GM19351 (cell line): ENCODE measurements around the gene SRD5A1.

ENCODE experiments used
- ATAC-seq: cut with Tn5 transposase; IDR thresholded peaks from one replicate; pipeline ENCODE4 v1.9.1; 2021; ENCODE audit warnings: mild to moderate bottlenecking, moderate library complexity; ENCODE audit not compliant: unreplicated experiment

SRD5A1 gene

DNA sequence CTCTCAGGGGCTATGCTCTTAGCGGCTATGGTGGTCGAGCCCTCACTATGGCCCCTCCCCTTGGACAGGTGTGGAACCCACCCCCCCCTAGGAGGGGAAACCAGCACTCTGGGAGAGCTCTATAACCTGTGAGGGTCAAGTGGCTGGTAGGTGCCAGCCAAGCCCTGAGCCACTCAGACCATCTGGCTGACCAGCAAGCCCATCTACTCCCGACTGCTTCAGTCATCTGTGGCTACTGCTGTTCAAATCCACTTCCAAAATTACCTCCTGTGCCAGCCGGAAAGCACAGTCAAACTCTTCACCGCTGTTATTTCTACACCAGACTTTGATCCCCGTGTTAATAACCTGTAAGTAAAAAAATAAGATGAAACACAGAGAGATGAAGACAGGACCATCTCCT is 28.9 kb upstream of the SRD5A1 start:
- no peak for ATAC-seq

DNA sequence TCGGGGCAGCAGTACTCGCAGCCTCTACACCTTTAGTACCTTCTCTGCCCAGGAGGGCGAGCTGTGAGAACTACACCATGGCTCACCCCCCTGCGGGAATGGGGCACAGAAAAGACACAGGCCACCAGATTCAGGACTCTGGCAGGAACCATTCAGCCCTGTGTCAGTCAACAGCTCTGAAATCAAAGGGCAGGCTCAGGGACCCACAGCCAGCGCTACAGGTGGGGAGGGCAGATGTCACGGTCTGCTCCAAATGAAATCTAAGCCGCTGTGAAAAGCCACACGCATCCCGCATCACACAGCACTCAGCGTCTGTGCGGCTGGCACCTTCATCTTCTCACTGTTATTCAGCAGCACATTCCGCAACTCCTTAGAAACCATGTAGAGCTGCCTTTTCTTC is 28.3 kb upstream of the SRD5A1 start:
- ATAC-seq: no peak

DNA sequence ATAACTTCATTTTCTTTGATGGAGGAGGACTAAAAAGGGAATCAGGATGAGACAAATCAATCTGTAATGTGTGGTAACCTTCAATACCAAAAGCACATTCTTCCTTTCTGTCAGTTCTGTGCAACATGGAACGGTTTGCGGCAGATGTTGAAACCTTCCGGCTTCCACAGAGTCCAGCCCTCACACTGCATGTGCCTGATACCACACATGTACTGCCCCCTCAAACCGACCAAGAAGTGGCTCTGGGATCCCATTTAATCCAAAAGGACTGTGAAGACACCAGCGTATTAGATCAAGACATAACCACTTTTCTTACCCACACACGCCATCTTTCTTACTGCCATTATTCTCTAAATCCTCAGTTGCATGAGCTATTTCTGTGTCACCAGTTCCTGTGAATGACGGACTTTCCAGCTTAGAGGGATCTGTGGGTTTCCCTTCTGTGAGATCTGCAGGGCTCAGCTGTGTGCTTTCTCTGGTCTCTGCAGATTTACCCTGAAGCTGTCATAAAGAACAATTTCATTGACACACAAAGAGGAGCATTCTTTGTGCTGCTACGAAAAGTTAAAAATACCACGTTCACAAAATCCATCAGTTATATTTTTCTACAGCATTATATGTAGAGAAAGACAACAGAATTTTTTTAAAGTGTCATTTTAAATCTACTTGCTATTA is 26.2 kb upstream of the SRD5A1 start:
- ATAC-seq: no peak

DNA sequence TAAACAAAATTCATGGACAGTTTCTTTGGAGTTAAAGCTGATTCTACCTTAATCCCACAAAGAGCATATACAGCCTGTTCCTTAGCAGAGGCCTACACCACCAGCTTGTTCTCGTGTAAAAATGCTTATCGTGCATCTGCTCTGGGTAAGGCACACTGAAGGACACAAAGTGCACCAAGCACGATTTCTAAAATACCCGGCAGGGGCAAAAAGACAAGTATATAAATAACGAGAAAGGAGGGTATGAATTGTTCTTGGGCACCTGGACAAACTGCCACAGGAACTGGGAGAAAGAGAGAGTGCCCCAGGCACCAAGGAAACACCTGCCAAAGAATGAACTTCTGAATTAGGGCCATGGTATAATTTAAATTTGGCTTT is 25.7 kb upstream of the SRD5A1 start:
- no peak for ATAC-seq

DNA sequence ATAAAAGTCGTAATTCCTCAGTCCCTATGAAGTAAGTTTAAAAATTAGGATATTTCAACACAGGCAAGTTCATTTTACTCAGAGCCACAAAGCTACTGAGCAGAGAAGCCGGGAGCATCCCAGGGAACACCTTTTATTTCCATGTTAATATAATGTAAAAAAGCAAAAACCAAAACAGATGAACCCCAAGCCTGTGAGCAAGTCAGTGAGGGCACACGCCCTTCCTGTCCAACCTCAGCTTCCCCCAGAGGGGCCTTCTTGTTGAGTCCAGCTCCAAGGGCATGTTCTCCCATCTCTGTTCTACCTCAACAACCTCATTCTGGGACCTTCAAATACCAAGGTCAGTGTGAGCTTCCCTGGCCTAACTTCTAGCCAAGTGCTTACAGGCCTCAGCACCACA is 25.2 kb upstream of the SRD5A1 start:
- ATAC-seq: no peak

DNA sequence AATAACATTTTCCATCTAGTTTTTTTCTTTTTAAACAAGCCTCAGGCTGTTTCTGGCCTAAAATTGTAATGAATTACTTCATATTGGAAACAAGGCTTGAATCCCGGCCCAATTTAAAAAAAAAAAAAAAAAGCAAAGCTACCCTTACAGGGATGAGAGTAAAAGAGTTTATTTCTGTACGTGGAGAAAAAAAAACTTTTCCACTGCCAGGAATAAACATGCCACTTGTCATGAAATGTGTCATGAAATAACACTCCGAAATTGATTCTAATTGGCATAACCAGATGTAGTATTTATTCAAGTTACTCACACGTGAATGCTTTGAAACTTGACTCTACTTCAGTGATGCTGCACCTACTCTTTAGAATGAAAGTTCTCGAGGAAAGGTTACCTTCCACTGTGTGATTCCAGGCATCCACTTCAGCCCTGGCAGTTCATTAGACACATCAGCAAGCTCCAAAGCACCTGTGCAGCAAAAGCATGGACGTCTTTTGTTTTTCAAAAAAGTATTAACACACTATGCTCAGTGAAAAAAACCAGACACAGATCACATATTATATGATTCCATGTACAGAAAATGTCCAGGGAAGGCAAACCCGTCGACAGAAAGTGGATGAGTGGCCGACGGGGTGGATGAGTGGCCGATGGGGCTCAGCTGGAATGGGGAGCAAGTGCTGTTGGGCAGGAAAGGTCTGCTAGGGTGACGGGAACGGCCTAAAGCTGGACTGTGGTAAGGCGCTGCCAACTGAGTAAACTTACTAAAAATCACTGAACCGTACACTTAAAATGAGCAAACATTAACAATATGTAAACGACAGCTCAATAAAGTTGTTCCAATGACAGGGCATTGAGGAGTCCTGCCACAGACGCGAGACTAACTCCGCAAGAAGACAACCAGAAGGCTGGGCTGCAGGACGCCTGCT is 21.6 kb upstream of the SRD5A1 start:
- no peak for ATAC-seq

DNA sequence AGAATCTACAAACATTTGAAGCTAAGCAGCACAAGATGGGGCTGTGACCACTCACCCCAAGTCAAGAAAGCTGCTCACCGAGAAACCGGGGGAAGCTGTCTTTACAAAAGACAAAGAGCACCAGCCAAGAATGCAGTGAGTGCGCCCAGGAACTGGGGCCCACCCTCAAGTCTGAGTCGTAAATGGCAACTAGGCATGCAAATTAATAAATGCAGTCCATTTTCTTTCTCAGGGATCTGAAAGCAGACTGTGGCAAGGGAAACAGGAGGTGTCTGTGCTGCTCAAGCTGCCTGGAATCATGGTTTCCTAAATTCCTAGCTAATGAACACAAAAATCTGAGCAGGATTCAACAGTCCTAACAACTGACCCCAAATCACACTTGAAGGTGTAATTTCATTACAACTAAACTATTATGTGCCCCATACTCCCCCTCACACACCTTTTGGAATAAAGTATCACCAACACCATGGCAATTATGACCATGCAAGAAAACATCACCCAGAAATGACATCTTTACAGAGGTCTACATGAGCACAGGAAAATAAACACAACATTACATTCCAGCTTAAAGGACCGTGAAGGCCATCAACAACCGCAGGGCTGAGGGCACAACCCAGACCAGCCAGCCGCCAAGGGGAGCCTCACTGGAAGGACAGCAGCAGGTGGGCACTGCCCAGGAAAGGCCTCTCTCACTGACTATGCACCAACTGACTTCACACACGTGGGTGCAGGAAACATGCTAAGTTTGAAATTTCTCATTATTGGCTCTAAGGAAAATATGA is 18.0 kb upstream of the SRD5A1 start:
- ATAC-seq: no peak

DNA sequence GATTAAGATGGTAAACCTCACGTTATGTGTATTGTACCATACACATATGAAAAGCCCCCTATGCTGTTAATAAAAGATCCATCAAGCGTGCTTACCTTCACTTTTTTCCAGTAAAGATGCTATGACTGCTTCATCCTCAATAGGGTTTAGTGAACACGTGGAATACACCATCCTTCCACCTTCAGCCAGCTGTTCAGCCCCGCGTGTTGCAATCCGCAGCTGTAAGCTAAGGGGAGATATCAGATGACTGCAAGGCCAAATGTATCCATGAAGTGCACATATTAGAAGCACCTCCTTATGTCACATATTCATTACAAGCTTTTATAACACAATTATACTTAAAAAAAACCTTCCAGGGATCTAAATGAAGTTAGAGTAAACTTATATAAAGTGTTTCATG is 16.6 kb upstream of the SRD5A1 start:
- no peak for ATAC-seq

DNA sequence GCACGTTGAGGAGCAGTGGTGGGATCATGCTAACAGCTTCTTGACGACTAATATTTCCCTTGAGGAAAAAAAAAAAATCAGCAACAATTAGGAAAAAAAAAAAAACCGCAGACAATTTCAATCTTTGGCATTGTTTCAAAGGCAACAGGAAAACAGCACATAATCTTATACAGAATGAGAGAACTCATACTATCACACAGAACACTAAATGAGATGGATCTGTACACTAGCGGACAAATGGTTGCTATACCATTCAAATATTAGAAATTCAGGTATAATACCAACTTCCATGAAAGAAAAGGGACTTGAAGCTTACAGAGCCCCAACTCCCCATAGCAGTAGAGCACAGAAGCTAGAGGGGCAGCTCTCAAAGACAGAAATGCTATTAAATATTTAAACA is 10.0 kb upstream of the SRD5A1 start:
- no peak for ATAC-seq

DNA sequence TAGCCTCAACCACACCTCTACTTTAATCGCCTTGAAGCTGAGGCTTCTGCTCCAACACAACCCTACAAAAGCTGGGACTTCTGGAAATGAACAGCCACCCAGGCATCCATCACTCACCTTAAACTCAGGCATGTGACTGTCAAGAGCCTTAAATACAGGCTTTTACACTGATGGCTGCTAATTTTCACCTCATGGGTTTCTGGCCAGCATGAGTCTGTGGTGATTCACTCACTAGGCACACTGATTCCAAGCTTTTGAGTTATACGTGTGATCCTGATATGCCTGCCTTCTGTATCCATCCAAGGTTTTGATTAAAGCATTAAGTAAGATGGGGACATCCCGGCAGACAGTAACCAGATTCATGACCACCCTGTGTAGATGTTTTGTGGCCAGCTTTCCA is 9.3 kb upstream of the SRD5A1 start:
- ATAC-seq: no peak

DNA sequence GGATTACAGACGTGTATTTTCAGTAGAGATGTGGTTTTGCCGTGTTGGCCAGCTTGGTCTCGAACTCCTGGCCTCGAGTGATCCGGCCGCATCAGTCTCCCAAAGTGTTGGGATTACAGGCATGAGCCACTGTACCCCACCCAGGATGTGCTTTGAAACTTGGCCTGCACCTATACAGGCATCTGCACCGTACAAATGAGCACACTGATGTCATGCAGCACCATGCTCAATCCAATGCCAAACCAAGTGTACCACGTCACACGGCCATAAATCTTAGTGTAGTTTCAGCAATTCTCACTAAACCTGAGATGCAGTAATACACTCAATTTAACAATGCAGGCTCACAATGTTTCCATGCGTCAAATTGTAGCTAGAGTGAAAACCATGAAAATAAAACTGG is 6.7 kb upstream of the SRD5A1 start:
- no peak for ATAC-seq

DNA sequence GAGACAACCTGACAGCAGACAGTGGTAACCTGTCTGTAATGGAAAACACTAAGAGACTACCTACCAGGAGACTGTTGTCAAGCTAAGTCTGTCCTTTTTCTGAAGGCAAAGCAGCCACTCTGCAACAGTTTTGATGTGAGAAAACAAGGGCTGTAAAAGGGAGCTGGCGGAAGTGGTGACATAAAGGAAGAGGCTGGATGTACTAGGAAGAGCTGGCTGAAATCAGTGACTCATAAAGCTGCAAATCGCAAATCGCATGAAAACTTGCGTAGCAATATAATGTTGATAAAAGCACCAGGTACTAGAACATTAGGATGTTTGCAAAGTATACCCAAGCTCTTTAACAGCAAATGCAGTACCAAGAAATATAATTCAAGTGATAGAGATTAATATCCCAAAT is 1.8 kb upstream of the SRD5A1 start:
- no peak for ATAC-seq

DNA sequence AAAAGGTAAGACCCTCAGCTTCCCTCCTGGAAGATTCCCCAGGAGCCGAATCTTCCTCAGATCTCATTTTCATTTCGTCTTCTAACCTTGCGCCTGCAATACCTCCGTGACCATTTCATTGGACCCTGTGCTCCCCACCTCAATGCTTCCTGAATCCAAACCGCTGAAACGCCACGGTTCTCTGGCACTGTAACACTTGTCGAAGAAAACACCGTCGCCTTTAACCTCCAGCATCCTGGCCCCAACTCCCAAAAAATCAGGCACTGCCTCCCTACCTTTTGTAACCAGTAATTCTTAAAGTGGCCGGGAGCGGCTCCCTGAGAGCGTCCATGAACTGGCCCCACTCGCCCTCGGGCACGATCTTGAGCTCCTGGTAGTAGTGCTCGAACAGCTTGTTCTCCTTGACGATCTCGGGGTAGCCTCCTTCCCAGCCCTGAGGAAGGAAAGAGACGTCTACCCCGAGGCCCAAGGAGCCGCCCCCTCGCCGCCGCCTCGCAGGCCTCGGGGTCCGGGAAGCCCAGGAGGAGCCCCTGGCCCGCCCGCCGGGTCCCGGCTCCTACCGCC is 834 bp upstream of the SRD5A1 start:
- ATAC-seq: peak; percentile 27

DNA sequence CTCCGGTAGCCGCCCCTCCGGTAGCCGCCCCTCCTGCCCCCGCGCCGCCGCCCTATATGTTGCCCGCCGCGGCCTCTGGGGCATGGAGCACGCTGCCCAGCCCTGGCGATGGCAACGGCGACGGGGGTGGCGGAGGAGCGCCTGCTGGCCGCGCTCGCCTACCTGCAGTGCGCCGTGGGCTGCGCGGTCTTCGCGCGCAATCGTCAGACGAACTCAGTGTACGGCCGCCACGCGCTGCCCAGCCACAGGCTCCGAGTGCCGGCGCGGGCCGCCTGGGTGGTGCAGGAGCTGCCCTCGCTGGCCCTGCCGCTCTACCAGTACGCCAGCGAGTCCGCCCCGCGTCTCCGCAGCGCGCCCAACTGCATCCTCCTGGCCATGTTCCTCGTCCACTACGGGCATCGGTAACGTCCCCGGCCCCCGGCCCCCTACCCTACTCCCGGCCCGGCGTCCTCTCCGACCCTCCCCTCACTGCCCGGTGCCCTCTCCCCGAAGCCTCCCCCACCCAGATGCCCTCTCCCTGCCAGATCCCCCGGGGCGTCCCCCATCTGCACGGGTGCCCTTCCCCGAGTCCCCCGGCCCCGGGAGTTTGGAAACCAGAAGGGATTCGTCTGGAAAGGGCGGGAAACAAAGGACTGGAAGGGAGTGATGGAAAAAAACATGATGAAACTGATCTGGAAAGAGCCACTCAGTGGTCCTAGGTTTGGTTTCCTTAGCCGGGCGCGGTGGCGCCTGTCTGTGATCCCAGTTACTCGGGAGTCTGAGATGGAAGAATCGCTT is 417 bp downstream of the SRD5A1 start:
- ATAC-seq: peak; percentile 48

DNA sequence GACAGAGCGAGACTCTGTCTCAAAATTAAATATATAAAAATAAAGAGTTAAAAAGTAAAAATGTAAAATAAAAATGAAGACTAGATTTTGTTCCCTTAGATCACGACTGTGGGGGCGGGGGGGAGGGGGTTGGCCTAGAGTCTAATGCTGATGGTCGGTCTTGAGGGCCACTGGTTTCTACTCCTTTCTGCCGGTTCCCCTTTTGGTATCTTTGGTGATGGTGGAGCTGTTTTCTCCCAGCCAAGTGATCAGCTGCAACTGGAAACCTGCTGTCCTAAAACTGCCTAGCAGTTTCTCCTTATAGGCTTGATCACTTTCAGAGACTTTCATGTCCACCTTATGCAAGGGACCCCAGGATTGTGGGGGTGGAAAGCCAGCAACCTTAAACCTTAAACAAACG is 1.1 kb downstream of the SRD5A1 start:
- ATAC-seq: no peak

DNA sequence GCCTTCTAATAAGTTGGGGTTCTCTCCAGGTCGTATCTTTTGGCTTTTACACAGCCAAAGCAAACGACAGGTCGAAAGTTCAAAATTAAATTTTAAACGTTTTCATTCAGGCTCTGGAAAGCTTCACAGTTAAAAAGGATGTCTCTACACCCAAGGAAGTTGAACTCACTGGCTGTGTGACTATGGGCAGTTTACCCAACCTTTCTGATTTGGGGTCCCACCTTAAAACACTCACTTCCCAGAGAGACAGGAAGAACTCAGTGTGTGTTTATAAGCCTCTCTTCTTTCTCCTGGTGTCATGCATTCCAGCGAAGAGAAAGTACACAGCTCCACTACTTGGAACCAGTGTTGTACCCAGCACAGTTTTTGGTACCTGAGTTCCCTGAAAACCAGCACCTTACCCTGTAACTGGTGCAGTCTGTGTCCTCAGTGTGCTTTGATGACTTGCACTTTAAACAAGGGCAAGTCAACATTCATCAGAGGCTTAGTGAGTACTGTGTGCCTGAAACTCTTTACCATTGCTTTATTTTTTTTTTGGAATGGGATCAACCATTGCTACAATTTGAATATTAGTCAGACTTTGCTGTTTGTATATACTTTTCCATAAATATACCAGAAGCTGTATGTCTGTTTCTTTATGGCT is 1.7 kb downstream of the SRD5A1 start:
- ATAC-seq: no peak

DNA sequence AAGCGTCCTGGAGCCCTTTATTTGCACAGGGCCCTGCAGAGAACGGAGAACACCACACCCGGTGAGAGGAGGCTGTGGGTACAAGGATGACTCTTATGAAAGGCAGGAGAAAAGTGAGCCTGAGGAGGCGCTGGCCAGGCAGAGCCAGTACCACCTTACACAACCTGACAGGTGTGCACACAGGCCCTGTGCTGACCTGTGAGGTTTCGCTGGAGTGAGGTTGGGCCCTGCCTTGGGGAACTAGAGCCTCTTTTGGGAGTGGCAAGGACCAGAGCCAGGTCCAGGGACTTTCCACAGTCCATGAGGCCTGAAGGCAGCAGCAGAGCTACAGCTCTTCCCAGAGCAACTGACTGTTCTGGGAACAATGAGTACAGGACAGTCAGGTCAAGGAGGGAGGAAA is 3.1 kb downstream of the SRD5A1 start:
- ATAC-seq: no peak

DNA sequence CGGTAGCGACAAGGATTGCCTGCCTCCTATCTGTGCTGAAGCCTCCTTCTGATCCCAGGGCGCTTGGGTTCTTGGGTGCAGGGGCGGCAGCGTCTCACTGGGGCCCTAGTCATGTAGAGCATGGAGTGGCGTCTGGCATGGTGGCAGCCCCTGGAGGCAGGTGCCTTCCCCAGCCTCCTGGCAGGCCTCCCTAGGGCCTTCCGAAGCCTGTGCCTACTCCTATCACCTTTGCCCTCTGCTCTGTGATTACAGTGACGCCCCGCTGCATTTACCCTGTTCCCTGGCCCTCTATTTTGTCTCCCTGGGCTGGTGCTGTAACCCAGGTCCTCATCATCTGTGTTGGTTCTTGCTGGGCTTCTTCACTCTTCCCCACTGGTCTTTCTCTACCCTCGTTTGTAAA is 3.8 kb downstream of the SRD5A1 start:
- no peak for ATAC-seq

DNA sequence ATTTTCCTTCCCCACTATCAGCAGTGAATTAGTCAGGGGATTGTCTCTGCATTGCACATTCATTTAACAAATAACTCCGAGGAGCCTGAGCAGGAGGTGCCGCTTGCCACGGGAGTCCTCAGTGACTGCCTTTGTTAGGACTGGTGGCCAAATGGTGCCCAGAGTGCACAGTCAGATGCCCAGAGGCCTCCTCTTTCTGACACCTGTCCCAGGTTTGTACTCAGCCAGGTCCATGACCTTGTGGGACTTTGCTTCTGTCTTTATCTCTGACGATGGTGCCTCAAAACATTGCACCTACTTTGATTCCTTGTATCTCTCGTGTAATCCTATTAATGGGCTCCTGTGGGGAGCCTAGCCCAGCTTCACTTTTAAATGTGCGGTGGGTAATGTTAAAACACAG is 4.3 kb downstream of the SRD5A1 start:
- ATAC-seq: no peak

DNA sequence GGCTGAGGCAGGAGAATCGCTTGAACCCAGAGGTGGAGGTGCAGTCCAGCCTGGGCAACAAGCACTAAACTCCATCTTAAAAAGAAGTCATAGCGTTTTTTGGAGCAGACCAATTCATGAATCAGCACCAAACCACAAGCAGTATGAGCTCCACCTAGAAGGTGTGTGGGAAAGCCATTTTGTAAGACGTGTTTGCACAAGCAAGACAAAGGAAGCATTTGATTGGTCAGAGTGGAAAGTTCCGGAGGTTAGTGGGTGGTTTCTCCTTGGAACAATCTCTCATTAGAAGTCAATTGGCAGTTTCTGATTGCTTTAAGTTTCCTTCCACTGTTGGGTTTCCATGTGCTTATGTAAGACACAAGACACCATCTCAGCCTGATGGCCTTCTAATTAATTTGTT is 5.0 kb downstream of the SRD5A1 start:
- no peak for ATAC-seq
